Motor neuron (in vitro differentiated cells): Measurements from ENCODE around the gene PRR7. TPM values are rescaled to one million over a fixed set of nuclear protein-coding genes. Genes with fewer than 3 reads are reported as not detected.

Source experiments
- ATAC-seq, 8 experiments: fragments of 200-7000 bp; cut with Tn5 transposase; replicated peaks in 6 of 8; 2 replicates each; pipeline ENCODE4 v1.8.0; 2021; ENCODE audit warnings: mild to moderate bottlenecking in 8 of 8, moderate library complexity in 8 of 8
- H3K27ac ChIP-seq, 2 donors: fragments of 250-450 bp; sonication (Bioruptor Pico); 2 replicates each; pipeline ENCODE4 v1.9.0; 2021; ENCODE audit warnings: antibody characterized with exemption in 2 of 2, mild to moderate bottlenecking in 2 of 2, moderate library complexity in 1 of 2
- H3K4me1 ChIP-seq, 2 donors: fragments of 250-450 bp; sonication (Bioruptor Pico); replicated peaks in 1 of 2; 2 replicates each; pipeline ENCODE4 v1.6.1; 2021; ENCODE audit warnings: antibody characterized with exemption in 2 of 2, mild to moderate bottlenecking in 2 of 2, moderate library complexity in 1 of 2
- H3K4me3 ChIP-seq, 5 donors: fragments of 250-450 bp; sonication (Bioruptor Pico); 2 replicates each; pipeline ENCODE4 v1.9.0; 2021; ENCODE audit warnings: antibody characterized with exemption in 5 of 5, mild to moderate bottlenecking in 5 of 5, moderate library complexity in 4 of 5
- WGBS, 10 experiments: fragments of 450-650 bp; shearing (Covaris generic); methylation state at CpG; one replicate each; pipeline ENCODE4 v1.0.0; 2022; 5-methylcytosine and 5-hydroxymethylcytosine counted together
- in situ Hi-C, 9 experiments: fragments of 400-800 bp; cut with MboI; loops; one replicate each; pipeline ENCODE4 v1.15.0; 2021; ENCODE audit warnings: low sequenced_read_pairs in 9 of 9, low pct_unique_long_range_greater_than_20kb in 2 of 9; ENCODE audit not compliant: unreplicated experiment in 9 of 9
- total RNA-seq, 8 experiments: library from RNA; unstranded; fragments of 300-600 nt; gene quantifications; 2 replicates each; pipeline versions ENCODE4 v1.2.3 to v1.2.4, GENCODE V29; 2022

Gene PRR7
- total RNA-seq, 8 experiments from 2014 or later: 2.0 to 8.1 (median 3.8) TPM

- in situ Hi-C loops: no loop called here
- 83 to 100% methylated on average over 1 of the region's 27 CpGs; no CpG with 5 or more reads in 8 of the 10 experiments for WGBS, 10 experiments
- H3K4me3 ChIP-seq: no peak overlapping the region
- H3K27ac ChIP-seq: no peak overlapping the region
- H3K4me1 ChIP-seq: peaks cover 8 to 22% of the 10 kb centered on the region in 2 donors
- peak in 2 of 8 experiments; percentile 7 to 10 for ATAC-seq
Observed at GRCh38 chr5:177462021-177462670, 15.5 kb downstream of the PRR7 start.

GRCh38 chr5:177465044-177465443 is 18.4 kb downstream of the PRR7 start:
- no peak overlapping the region for H3K4me3 ChIP-seq
- no peak for ATAC-seq
- in situ Hi-C loops: no loop called here

GRCh38 chr5:177466861-177467260 is 20.2 kb downstream of the PRR7 start:
- in situ Hi-C loops: no loop called here
- 90 to 100% (median 100%) methylated on average over 1 to 8 of the region's 25 CpGs; no CpG with 5 or more reads in 5 of the 10 experiments for WGBS, 10 experiments

More at GRCh38 chr5:177465044-177465443, 18.4 kb downstream of the PRR7 start:
- Histone ChIP-seq H3K27ac (no peak overlapping the region), H3K4me1 (peaks cover 16 to 20% of the 10 kb centered on the region in 2 donors)
- WGBS, 10 experiments: 78 to 99% (median 93%) methylated on average over 4 to 11 of the region's 11 CpGs; no CpG with 5 or more reads in 1 of the 10 experiments

GRCh38 chr5:177467436-177467835 is 20.8 kb downstream of the PRR7 start:
- ATAC-seq: no peak
- Histone ChIP-seq H3K4me3 (no peak overlapping the region), H3K4me1 (peaks cover 36 to 41% of the 10 kb centered on the region in 2 donors), H3K27ac (no peak overlapping the region)
- WGBS, 10 experiments: 96 to 100% (median 100%) methylated on average over 1 to 10 of the region's 31 CpGs; no CpG with 5 or more reads in 7 of the 10 experiments
- in situ Hi-C loops: no loop called here

More at GRCh38 chr5:177466861-177467260, 20.2 kb downstream of the PRR7 start:
- Histone ChIP-seq H3K4me3 (no peak overlapping the region), H3K4me1 (peaks cover 34 to 38% of the 10 kb centered on the region in 2 donors), H3K27ac (no peak overlapping the region)
- no peak for ATAC-seq

- Histone ChIP-seq H3K27ac (peak overlapping the region; percentile 53 to 81), H3K4me3 (no peak overlapping the region), H3K4me1 (peaks cover 36 to 41% of the 10 kb centered on the region in 2 donors)
- WGBS, 10 experiments: 80 to 100% methylated on average over 1 of the region's 2 CpGs; no CpG with 5 or more reads in 8 of the 10 experiments
- ATAC-seq: no peak
- in situ Hi-C loops: no loop called here
Observed at GRCh38 chr5:177468329-177468684, 21.7 kb downstream of the PRR7 start.

GRCh38 chr5:177468685-177469628 is 22.3 kb downstream of the PRR7 start:
- Histone ChIP-seq H3K27ac (peak overlapping the region; percentile 53 to 81), H3K4me3 (peak overlapping the region in 2 of 5 donors; percentile 3 to 6), H3K4me1 (peaks cover 37 to 42% of the 10 kb centered on the region in 2 donors)
- WGBS, 10 experiments: 36 to 60% (median 39%) methylated on average over 1 to 4 of the region's 25 CpGs; no CpG with 5 or more reads in 7 of the 10 experiments
- in situ Hi-C loops: no loop called here
- ATAC-seq: peak; percentile 44 to 72 (median 66)

- in situ Hi-C loops: no loop called here
- WGBS, 10 experiments: 0 to 100% (median 64%) methylated on average over 1 to 5 of the region's 8 CpGs; no CpG with 5 or more reads in 4 of the 10 experiments
- H3K4me3 ChIP-seq: peak overlapping the region in 2 of 5 donors; percentile 3 to 6
- no peak for ATAC-seq
- H3K4me1 ChIP-seq: peaks cover 44 to 48% of the 10 kb centered on the region in 2 donors
- H3K27ac ChIP-seq: peak overlapping the region; percentile 35 to 81
Observed at GRCh38 chr5:177469750-177470525, 23.3 kb downstream of the PRR7 start.

- in situ Hi-C loops: no loop called here
- WGBS, 10 experiments: 0 to 100% (median 92%) methylated on average over 1 to 4 of the region's 10 CpGs; no CpG with 5 or more reads in 6 of the 10 experiments
- Histone ChIP-seq H3K4me3 (peak overlapping the region in 4 of 5 donors; percentile 71 to 98 (median 92)), H3K27ac (peak overlapping the region; percentile 98 to 99), H3K4me1 (peaks cover 44 to 48% of the 10 kb centered on the region in 2 donors)
- ATAC-seq: no peak
Observed at GRCh38 chr5:177470759-177471536, 24.3 kb downstream of the PRR7 start.

GRCh38 chr5:177471610-177472356 is 25.2 kb downstream of the PRR7 start:
- ATAC-seq: peak in 3 of 8 experiments; percentile 1 to 11 (median 8)
- H3K27ac ChIP-seq: peak overlapping the region; percentile 98 to 99
- H3K4me1 ChIP-seq: peaks cover 44 to 48% of the 10 kb centered on the region in 2 donors
- WGBS, 10 experiments: 0 to 40% (median 0%) methylated on average over 1 to 4 of the region's 14 CpGs; no CpG with 5 or more reads in 5 of the 10 experiments
- peak overlapping the region; percentile 71 to 98 (median 93) for H3K4me3 ChIP-seq
- in situ Hi-C loops: no loop called here

- WGBS, 10 experiments: 0% methylated on average over 1 of the region's 93 CpGs; no CpG with 5 or more reads in 9 of the 10 experiments
- in situ Hi-C loops: no loop called here
- Histone ChIP-seq H3K4me3 (peak overlapping the region; percentile 71 to 98 (median 93)), H3K4me1 (peaks cover 44 to 48% of the 10 kb centered on the region in 2 donors), H3K27ac (peak overlapping the region; percentile 98 to 99)
- peak; percentile 7 to 49 (median 42) for ATAC-seq
Observed at GRCh38 chr5:177472460-177473442, 26.1 kb downstream of the PRR7 start.
